Measurements from ENCODE around the gene RAB11FIP4.

The RAB11FIP4 gene

GRCh38 chr17:31527606-31528005, 136.1 kb downstream of the RAB11FIP4 start:
- peak; percentile 50 for TF ChIP-seq CTCF (conservative IDR thresholded peaks at IDR 0.05; ENCODE audit: low read depth, low read length)
- H3K4me3 ChIP-seq (ENCODE audit: low read depth, low read length), result no peak overlapping the region
- DNase-seq (ENCODE audit: low read depth), result peak; percentile 81

- TF ChIP-seq CTCF (conservative IDR thresholded peaks at IDR 0.05; ENCODE audit: low read depth, low read length), result no peak
- no peak for DNase-seq (ENCODE audit: low read depth)
- no peak overlapping the region for H3K4me3 ChIP-seq (ENCODE audit: low read depth, low read length)
Observed at GRCh38 chr17:31528291-31528874, 136.9 kb downstream of the RAB11FIP4 start.

GRCh38 chr17:31529841-31530251, 138.4 kb downstream of the RAB11FIP4 start:
- no peak overlapping the region for H3K4me3 ChIP-seq (ENCODE audit: low read depth, low read length)
- DNase-seq (ENCODE audit: low read depth), result no peak
- no peak for TF ChIP-seq CTCF (conservative IDR thresholded peaks at IDR 0.05; ENCODE audit: low read depth, low read length)

- H3K4me3 ChIP-seq (ENCODE audit: low read depth, low read length), result no peak overlapping the region
- DNase-seq (ENCODE audit: low read depth), result no peak
- no peak for TF ChIP-seq CTCF (conservative IDR thresholded peaks at IDR 0.05; ENCODE audit: low read depth, low read length)
Observed at GRCh38 chr17:31530391-31530985, 139.0 kb downstream of the RAB11FIP4 start.

GRCh38 chr17:31531336-31531980, 140.0 kb downstream of the RAB11FIP4 start:
- no peak overlapping the region for H3K4me3 ChIP-seq (ENCODE audit: low read depth, low read length)
- no peak for TF ChIP-seq CTCF (conservative IDR thresholded peaks at IDR 0.05; ENCODE audit: low read depth, low read length)
- no peak for DNase-seq (ENCODE audit: low read depth)

GRCh38 chr17:31532081-31532480, 140.6 kb downstream of the RAB11FIP4 start:
- TF ChIP-seq CTCF (conservative IDR thresholded peaks at IDR 0.05; ENCODE audit: low read depth, low read length), result no peak
- no peak overlapping the region for H3K4me3 ChIP-seq (ENCODE audit: low read depth, low read length)
- DNase-seq (ENCODE audit: low read depth), result no peak

Measured in choroid plexus epithelial cell (primary cell).